Endometrium (tissue), 2 donors: ENCODE measurements around the gene IKBKG.
"Not testable (repeated sequence)": the region's sequence is repeated elsewhere in the genome, so short reads cannot be mapped to it uniquely, and the experiment has no call there.

Experiments used
- FAIRE-seq: peaks from 2 replicates; lab custom pipeline; 2012; peaks lifted over from hg19 to GRCh38; lab: Jason Lieb, UNC
- donor health status: control.
- donor health status: control.

Gene IKBKG

GRCh38 chrX:154605566-154605965 is 58.1 kb downstream of the IKBKG start:
- no peak for FAIRE-seq

DNA sequence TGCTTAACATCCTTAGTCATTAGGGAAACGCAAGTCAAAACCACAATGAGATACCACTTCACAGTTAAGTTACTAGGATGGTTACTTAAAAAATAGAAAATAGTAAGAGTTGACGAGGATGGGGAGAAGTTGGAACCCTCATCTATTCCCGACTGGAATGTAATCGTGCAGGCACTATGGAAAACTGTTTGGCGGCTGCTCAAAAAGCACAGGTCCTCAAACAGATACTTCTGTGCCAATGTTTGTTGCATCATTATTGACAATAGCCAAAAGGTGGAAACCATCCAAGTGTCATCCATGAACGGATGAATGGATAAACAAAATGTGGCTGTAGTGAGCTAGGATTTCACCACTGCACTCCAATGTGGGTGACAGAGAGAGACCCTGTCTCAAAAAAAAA is 60.0 kb downstream of the IKBKG start:
- FAIRE-seq = no peak

GRCh38 chrX:154607976-154608375 is 60.6 kb downstream of the IKBKG start:
- not testable (repeated sequence) for FAIRE-seq

DNA sequence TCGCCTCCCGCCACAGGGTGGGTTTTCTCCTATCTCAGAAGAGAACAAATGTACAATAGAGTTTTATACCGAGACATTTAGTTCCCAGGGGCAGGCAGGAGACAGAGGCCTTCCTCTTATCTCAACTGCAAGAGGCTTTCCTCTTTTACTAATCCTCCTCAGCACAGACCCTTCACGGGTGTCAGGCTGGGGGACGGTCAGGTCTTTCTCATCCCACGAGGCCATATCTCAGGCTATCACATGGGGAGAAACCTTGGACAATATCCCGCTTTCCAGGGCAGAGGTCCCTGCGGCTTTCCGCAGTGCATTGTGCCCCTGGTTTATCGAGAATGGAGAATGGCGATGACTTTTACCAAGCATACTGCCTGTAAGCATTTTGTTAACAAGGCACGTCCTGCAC is 61.4 kb downstream of the IKBKG start:
- FAIRE-seq = not testable (repeated sequence)

DNA sequence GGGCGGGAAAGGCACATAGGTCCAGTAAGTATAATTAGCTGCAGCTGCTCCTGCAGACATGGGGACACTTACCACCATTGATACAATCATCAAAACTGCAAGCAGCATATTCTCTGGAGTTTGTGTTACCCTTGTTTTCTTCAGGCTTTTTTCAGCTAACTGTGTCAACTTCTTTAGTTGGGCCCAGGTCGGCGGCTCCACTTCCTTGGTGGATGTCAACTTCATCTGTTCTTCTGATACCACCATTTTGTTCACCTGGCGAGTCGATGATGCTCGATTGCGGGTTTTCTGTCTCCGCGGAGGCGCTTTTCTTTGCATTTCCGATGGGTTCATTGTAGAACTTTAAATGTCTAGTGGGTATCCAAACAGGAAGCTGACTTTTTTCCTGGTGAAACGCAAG is 63.7 kb downstream of the IKBKG start:
- FAIRE-seq = not testable (repeated sequence)

GRCh38 chrX:154613586-154613985 is 66.2 kb downstream of the IKBKG start:
- not testable (repeated sequence) for FAIRE-seq
